K562 (cell line): ENCODE results near the gene LEPROT. TPM values are rescaled to one million over a fixed set of nuclear protein-coding genes. Genes with fewer than 3 reads are reported as not detected.

Source experiments
- ARID1B ChIP-seq: fragments of 450-650 bp; IDR thresholded peaks from 2 replicates; pipeline ENCODE4 v1.6.1; 2016; ENCODE audit warnings: antibody characterized with exemption, mild to moderate bottlenecking, inconsistent platforms
- COPS2 ChIP-seq: fragments of 450-650 bp; conservative IDR thresholded peaks from 2 replicates; pipeline ENCODE4 v1.6.1; 2016; ENCODE audit warnings: mild to moderate bottlenecking, moderate library complexity
- CTBP1 ChIP-seq: fragments of 450-650 bp; IDR thresholded peaks from 2 replicates; pipeline ENCODE4 v1.6.1; 2016; ENCODE audit warnings: borderline replicate concordance
- ELF2 ChIP-seq: fragments of 250-450 bp; sonication (Bioruptor Pico); IDR thresholded peaks from 2 replicates; pipeline ENCODE4 v1.5.0; 2021; ENCODE audit warnings: mild to moderate bottlenecking
- ELF4 ChIP-seq: fragments of 450-650 bp; formaldehyde crosslinking; IDR thresholded peaks from 2 replicates; pipeline ENCODE4 v1.4.0; 2022; ENCODE audit warnings: missing genetic modification characterization
- ELK3 ChIP-seq: fragments of 450-650 bp; formaldehyde crosslinking; IDR thresholded peaks from 2 replicates; pipeline ENCODE4 v1.4.0; 2020; ENCODE audit warnings: mild to moderate bottlenecking
- ESRRB ChIP-seq: fragments of 250-450 bp; sonication (Bioruptor Pico); IDR thresholded peaks from 2 replicates; pipeline ENCODE4 v1.5.0; 2020; ENCODE audit warnings: mild to moderate bottlenecking, moderate library complexity, borderline replicate concordance
- FOSL1 ChIP-seq: fragments of 200-800 bp; sonication (Bioruptor generic); conservative IDR thresholded peaks from 2 replicates; pipeline ENCODE4 v1.6.1; 2016; ENCODE audit warnings: missing genetic modification characterization, missing compliant biosample characterization
- FOXJ3 ChIP-seq: sonication (generic); formaldehyde crosslinking; IDR thresholded peaks from 2 replicates; pipeline ENCODE4 v1.4.0; 2020; ENCODE audit warnings: mild to moderate bottlenecking, missing genetic modification reagents
- HCFC1 ChIP-seq: IDR thresholded peaks from 2 replicates; pipeline ENCODE4 v1.6.1; 2012; ENCODE audit warnings: low read depth, low read length, improper control_type of control experiment
- HMBOX1 ChIP-seq: sonication (generic); IDR thresholded peaks from 2 replicates; pipeline ENCODE4 v1.6.1; 2016
- ILF3 ChIP-seq: fragments of 450-650 bp; IDR thresholded peaks from 2 replicates; pipeline ENCODE4 v1.6.1; 2018; ENCODE audit warnings: antibody characterized with exemption, mild to moderate bottlenecking, moderate library complexity, borderline replicate concordance
- LARP7 ChIP-seq: fragments of 450-650 bp; IDR thresholded peaks from 2 replicates; pipeline ENCODE4 v1.6.1; 2016
- LEF1 ChIP-seq: fragments of 450-650 bp; IDR thresholded peaks from 2 replicates; pipeline ENCODE4 v1.6.1; 2016; ENCODE audit warnings: mild to moderate bottlenecking
- NFXL1 ChIP-seq: fragments of 450-650 bp; formaldehyde crosslinking; IDR thresholded peaks from 2 replicates; pipeline ENCODE4 v1.4.0; 2021; ENCODE audit warnings: mild to moderate bottlenecking
- NR4A1 ChIP-seq, 2 experiments: fragments of 250-450 bp in 1 of 2; fragments of 450-650 bp in 1 of 2; sonication (Bioruptor Pico) in 1 of 2; IDR thresholded peaks; 2 replicates each; pipeline versions ENCODE4 v1.4.0 to v1.6.1; 2016 to 2020; ENCODE audit warnings: mild to moderate bottlenecking in 2 of 2, missing compliant biosample characterization in 1 of 2, missing genetic modification characterization in 1 of 2, moderate library complexity in 1 of 2
- PTRF ChIP-seq: fragments of 450-650 bp; IDR thresholded peaks from 2 replicates; pipeline ENCODE4 v1.6.1; 2016; ENCODE audit warnings: mild to moderate bottlenecking, missing genetic modification characterization, missing compliant biosample characterization
- RBM14 ChIP-seq: fragments of 200-400 bp; formaldehyde crosslinking; IDR thresholded peaks from 2 replicates; pipeline ENCODE4 v1.6.1; 2018; ENCODE audit warnings: low read depth, mild to moderate bottlenecking, low read length, moderate library complexity, borderline replicate concordance; ENCODE audit not compliant: insufficient read depth
- SIN3B ChIP-seq: fragments of 450-650 bp; IDR thresholded peaks from 2 replicates; pipeline ENCODE4 v1.6.1; 2017; ENCODE audit warnings: low read depth, mild to moderate bottlenecking, moderate library complexity
- TAF9B ChIP-seq: fragments of 450-650 bp; IDR thresholded peaks from 2 replicates; pipeline ENCODE4 v1.6.1; 2018; ENCODE audit warnings: mild to moderate bottlenecking; ENCODE audit not compliant: partially characterized antibody
- TEAD1 ChIP-seq, 2 experiments: fragments of 450-650 bp in 1 of 2; sonication (generic) in 1 of 2; formaldehyde crosslinking; IDR thresholded peaks; 2 replicates each; pipeline versions ENCODE4 v1.4.0 to v1.8.0; 2020 to 2022; ENCODE audit warnings: mild to moderate bottlenecking in 2 of 2, missing genetic modification reagents in 1 of 2
- TFAM ChIP-seq: fragments of 250-450 bp; sonication (Bioruptor Pico); conservative IDR thresholded peaks from 2 replicates; pipeline ENCODE4 v1.5.0; 2021; ENCODE audit warnings: mild to moderate bottlenecking, moderate library complexity
- TRIM24 ChIP-seq, 2 experiments: fragments of 450-650 bp; IDR thresholded peaks; 2 replicates each; pipeline ENCODE4 v1.6.1; 2016
- TSHZ1 ChIP-seq: fragments of 250-450 bp; sonication (Bioruptor Pico); IDR thresholded peaks from 2 replicates; pipeline ENCODE4 v1.4.0; 2020; ENCODE audit warnings: mild to moderate bottlenecking, moderate library complexity
- ZNF274 ChIP-seq: IDR thresholded peaks from 2 replicates; pipeline ENCODE4 v1.6.1; 2011; ENCODE audit warnings: low read depth, mild to moderate bottlenecking, low read length, moderate library complexity, borderline replicate concordance
- polyA plus RNA-seq, 8 experiments: library from polyadenylated mRNA; depleted of rRNA in 4 of 8; stranded (reverse) in 5 of 8; unstranded in 3 of 8; fragments of >200 nt; fragmentation: Nextera tagmentation in 2 of 8; fragmentation: Illumina TruSeq in 1 of 8; extraction: Ambion mirVana in 2 of 8; extraction: Trizol in 1 of 8; gene quantifications; 2 replicates each; pipeline versions ENCODE4 v1.2.1 to v1.2.3, GENCODE V29; 2011 to 2014; ENCODE audit warnings: inconsistent platforms in 1 of 8, missing spikeins in 1 of 8
- total RNA-seq, 7 experiments: library from RNA; depleted of rRNA in 6 of 7; stranded (reverse); fragments of >200 nt in 6 of 7; fragmentation: Illumina TruSeq in 2 of 7; extraction: Trizol in 2 of 7; gene quantifications; 2 replicates each; pipeline versions ENCODE4 v1.2.1 to v1.2.3, GENCODE V29; 2011 to 2021; ENCODE audit warnings: low replicate concordance in 1 of 7

The LEPROT gene
- total and polyA plus RNA-seq, 9 of the 15 experiments (the other 6 are each of a cell fraction or from before 2014, with no cell fraction given) = 28.1 to 97.5 (median 45.8) TPM

GRCh38 chr1:65420590-65421350 lies at the start of gene LEPROT, which contains the start of gene LEPR (continued):
- no peak for TF ChIP-seq ELK3 (CRISPR knock-in tag)
- TF ChIP-seq HCFC1 = peak; percentile 64
- no peak for TF ChIP-seq ILF3
- peak; percentile 61; the same call in 1 of the 2 replicates for TF ChIP-seq ELF2 (CRISPR knock-in tag)
- no peak for TF ChIP-seq ESRRB
- TF ChIP-seq PTRF (tag) = no peak
- TF ChIP-seq TFAM (CRISPR knock-in tag) = no peak
- TF ChIP-seq NR4A1 (CRISPR knock-in tag; IDR thresholded peaks at IDR 0.05) = no peak
- no peak for TF ChIP-seq NR4A1 (tag; IDR thresholded peaks at IDR 0.05)
- TF ChIP-seq TEAD1 (CRISPR knock-in tag; IDR thresholded peaks at IDR 0.05) = peak in 1 of 2 experiments; percentile 83; a peak in 1 of 4 replicates
- TF ChIP-seq SIN3B = peak; percentile 55; the same call in 1 of the 2 replicates
- TF ChIP-seq LARP7 = no peak
- TF ChIP-seq CTBP1 = peak; percentile 47; the same call in 1 of the 2 replicates
- no peak for TF ChIP-seq ZNF274
- peak; percentile 89 for TF ChIP-seq TAF9B
- TF ChIP-seq COPS2 = no peak
- no peak for TF ChIP-seq RBM14
- no peak for TF ChIP-seq TSHZ1 (CRISPR knock-in tag)
- TF ChIP-seq TRIM24 (IDR thresholded peaks at IDR 0.05) = peak in 1 of 2 experiments; percentile 48; a peak in 1 of 4 replicates
- 0 out of 2 replicates have a peak, but pooled peaks have one; percentile 7 for TF ChIP-seq ELF4 (CRISPR knock-in tag)
- no peak; the same call in 1 of the 2 replicates for TF ChIP-seq ARID1B
- TF ChIP-seq FOXJ3 = no peak
- TF ChIP-seq FOSL1 = peak; percentile 56; the same call in 1 of the 2 replicates
- TF ChIP-seq LEF1 = no peak
- TF ChIP-seq NFXL1 (CRISPR knock-in tag) = no peak
- no peak for TF ChIP-seq HMBOX1
